Midbrain (tissue), 1 donor: ENCODE data around the gene SH2B2.
"Not testable (repeated sequence)": the region's sequence is repeated elsewhere in the genome, so short reads cannot be mapped to it uniquely, and the experiment has no call there.

Experiments used
- DNase-seq: peaks from one replicate; lab custom pipeline; 2025; lab: John Stamatoyannopoulos, UW

The SH2B2 gene

DNA sequence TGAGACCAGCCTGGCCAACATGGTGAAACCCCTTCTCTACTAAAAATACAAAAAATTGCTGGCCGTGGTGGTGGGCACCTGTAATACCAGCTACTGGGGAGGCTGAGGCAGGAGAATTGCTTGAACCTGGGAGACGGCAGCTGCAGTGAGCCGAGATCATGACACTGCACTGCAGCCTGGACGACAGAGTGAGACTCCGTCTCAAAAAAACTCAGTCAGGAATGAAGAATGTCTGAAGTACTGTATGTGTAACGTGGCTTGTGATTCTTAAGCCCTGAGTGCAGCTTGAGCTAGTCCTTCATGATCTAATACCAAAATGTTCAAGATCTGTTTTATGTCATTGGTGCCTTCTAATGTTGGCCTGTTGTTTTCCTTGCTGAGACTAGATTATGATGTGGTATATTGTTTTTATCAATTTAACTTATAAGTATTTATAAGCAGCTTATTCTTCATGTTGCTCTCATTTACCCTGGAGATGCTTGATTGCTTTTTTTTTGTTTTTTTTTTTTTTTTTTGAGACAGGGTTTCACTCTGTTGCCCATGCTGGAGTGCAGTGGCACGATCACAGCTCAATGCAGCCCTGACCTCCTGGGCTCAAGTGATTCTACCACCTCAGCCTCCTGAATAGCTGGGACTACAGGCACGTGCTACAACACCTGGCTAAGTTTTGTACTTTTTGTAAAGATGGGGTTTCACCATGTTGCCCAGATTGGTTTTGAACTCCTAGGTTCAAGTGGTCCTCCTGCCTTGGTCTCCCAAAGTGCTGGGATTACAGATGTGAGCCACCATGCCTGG is 44.2 kb downstream of the SH2B2 start:
- not testable (repeated sequence) for DNase-seq

DNA sequence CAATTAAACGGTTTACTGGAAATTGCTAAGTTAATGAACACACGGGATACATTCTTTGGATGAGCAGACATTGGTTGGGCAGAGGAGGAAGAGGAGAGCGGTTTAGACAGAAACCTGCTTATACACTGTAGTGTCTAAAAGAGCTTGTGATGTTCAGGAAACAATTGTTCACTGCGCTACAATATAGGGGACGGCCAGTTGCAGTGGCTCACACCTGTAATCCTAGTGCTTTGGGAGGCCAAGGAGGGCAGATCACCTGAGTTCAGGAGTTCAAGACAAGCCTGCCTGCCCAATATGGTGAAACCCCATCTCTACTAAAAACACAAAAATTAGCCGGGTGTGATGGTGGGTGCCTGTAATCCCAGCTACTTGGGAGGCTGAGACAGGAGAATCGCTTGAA is 48.9 kb downstream of the SH2B2 start:
- DNase-seq = not testable (repeated sequence)

DNA sequence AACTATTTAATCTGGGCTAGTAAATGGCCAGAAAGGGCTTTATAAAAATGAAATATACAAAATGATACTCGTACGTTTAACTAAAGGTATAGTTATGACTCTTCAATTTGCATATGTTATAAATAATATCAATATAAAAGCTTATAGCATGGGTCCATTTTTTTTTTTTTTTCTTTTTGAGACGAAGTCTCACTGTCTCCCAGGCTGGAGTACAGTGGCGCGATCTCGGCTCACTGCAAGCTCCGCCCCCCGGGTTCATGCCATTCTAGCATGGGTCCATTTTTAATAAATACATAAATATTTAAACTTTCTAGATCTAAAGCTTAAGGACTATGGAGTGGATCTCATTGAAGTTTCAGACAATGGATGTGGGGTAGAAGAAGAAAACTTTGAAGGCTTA is 50.3 kb downstream of the SH2B2 start:
- not testable (repeated sequence) for DNase-seq

DNA sequence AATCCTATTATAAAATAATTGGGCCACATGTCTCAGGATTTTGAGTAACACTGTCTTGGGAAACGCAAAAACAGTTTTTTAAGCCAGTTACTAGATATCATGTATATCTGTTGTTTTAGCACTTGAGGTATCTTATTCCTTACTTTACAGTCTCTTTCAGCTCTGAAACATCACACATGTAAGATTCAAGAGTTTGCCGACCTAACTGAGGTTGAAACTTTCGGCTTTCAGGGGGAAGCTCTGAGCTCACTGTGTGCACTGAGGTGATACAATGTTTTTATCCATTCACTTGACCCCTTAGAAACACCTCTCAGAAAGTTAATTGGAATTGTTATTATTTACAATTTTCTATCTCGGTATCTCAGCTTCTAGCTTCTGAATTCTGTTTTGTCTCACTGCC is 50.8 kb downstream of the SH2B2 start:
- not testable (repeated sequence) for DNase-seq

DNA sequence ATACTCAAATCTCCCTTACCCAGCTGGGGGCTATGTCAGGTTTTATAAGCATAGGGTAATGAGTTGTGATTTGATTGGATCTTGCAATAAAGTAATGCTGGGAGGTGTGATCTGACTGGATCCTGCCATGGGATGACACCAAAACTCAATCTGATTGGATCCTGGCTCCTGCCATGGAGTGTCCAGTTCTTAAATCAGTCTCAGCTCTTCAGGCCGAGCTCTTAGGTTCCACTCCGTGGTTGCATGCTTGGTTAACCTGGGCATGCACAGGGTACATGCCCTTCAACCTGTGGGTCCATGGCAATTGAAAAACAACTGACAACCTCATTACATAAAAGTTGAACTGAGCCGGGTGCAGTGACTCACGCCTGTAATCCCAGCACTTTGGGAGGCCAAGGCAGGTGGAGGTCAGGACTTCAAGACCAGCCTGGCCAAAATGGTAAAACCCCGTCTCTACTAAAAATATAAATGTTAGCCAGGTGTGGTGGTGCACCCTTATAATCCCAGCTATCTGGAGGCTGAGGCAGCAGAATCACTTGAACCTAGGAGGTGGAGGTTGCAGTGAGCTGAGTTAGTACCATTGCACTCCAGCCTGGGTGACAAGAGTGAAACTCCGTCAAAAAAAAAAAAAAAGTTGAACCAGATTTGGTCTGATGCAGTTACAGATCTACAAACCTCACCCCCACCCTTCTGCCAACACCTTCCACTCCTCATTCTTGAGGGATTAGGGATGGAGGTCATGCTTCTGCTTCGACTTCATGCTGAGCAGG is 54.1 kb downstream of the SH2B2 start:
- not testable (repeated sequence) for DNase-seq

DNA sequence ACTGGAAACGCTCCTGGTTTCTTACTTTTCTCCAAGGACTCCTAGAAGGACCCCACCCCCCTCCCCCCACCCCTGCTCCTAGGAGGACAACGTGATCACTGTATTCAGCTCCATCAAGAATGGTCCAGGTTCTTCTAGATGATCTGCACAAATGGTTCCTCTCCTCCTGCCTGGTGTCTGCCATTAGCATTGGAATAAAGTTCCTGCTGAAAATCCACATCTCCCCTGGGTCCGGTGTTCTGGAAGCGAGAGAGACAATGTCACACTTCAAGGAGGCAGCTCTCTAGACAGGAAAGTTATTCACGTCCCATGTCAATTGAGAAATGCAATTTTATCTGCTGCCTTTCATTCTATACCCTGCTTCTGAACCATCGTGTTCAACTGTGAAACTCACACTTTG is 60.3 kb downstream of the SH2B2 start:
- not testable (repeated sequence) for DNase-seq

DNA sequence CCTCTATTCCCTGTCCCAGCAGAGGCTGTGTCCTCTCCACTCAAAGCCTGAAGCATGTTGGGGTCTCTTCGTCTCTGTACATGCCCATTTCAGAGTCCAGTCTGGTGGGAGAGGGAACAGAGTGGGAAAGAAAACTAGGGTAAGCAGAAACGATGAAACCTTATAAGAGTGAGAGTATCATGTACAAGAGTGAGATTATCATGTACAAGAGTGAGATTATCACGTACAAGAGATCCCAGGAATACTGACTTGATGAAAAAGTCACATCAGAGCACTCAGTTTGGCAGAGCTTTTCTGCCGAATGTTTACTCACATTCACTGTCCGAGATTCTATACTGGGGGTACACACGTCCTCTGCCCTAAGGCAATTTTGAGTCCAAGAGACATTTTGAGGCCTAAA is 69.7 kb downstream of the SH2B2 start, which contains the start of gene SPDYE6:
Gene SPDYE6 (minus strand): TSS at position 101 of the 400 bp plus-strand sequence. CDS start 421 bp downstream, outside the sequence.
- not testable (repeated sequence) for DNase-seq

DNA sequence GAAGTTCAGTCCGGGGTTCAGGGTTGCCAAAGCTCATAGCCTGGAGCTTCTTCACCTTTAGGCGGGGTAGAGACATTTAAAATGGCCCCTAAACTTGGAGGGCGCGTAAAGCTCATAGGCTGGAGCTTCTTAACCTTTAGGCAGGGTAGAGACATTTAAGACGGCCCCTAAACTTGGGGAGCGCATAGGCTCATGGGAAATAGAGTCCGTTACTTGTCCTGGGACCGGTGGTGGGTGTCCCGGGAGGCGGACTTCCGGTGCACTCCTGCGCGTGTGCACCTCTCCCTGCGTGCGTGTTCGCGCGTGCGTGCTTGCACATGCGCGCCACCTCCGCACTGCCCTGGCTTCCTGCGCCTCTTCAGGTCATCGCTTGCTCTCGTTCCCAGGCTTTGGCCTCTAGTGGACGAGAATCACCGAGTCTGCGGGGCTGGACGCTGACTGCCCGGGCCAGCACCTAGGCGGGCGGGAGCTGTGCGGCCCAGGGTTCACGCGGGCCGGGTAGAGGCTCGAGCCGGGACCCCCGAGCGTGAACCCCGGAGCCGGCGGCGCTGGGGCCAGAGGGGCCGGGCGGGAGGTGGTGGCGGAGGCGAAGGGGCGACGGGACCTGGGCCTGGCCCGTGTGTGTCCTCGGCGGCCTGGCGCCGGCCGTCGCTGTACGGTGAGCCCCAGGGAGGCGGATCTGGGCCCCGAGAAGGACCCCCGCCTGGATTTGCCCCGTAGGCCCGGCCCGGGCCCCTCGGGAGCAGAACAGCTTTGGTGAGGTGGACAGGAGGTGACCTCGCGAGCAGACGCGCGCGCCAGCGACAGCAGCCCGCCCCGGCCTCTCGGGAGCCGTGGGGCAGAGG is 77.1 kb downstream of the SH2B2 start:
- DNase-seq = peak; percentile 99

DNA sequence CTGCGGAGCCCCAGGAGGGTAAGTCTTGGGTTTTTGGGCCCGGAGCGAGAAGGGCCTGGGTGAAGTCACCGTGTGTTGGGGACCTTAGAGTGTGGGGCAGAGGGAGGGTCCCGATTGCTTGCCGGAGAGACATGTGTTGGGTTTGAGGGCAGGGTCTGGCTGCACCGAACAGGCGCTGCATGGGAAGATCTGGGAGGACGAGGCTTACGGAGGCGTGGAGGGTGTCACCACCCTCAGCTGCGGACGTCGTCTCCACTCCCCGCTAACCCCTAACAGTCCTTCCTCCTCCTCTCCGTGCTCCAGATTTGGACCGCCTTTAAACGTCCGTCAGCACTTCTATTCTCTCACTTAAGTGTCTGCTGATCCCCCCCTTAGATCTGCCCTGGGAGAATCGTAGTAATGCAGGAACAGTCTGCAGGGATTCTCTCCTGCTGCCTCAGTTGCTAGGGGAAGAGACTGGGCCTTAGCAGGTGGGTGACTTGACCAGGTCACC is 77.8 kb downstream of the SH2B2 start:
- not testable (repeated sequence) for DNase-seq

DNA sequence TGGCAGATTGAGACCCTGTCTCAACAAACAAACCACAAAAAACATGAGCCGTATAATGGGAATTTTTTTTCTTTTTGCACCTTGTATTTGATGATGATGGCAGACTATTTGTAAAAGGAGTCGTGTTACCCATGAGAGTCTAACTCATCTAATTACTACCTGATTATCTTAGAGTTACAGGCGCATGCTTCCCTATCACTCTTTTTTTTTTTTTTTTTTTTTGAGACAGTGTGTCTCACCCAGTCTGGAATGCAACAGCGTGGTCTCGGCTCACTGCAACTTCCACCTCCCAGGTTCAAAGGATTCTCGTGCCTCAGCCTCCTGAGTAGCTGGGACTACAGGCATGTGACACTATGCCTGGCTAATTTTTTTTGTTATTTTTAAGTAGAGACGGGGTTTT is 78.7 kb downstream of the SH2B2 start:
- DNase-seq = not testable (repeated sequence)

DNA sequence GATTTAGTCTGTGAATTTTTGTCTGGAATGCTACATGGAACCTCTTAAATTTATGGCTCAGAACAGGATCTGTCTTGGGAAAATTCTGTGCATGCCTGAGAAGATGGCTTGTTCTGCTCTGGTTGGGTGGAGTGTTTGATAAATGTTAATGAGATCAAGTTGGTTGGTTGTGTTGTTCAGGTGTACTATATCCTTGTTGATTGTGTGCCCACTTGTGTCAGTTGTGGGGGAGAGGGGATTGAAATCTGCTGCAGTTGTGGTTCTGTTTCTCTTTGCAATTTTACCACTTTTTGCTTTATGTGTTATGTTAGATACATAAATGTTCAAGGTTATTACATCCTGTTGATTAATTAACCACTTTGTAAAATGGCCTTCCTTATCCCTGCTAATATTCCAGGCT is 83.4 kb downstream of the SH2B2 start:
- DNase-seq = not testable (repeated sequence)
